ENCODE data around the gene PMPCA. TPM values are rescaled to one million over a fixed set of nuclear protein-coding genes. Genes with fewer than 3 reads are reported as not detected.

The PMPCA gene
- total RNA-seq, 1 experiment from 2014 or later, result 54.9 TPM

DNA sequence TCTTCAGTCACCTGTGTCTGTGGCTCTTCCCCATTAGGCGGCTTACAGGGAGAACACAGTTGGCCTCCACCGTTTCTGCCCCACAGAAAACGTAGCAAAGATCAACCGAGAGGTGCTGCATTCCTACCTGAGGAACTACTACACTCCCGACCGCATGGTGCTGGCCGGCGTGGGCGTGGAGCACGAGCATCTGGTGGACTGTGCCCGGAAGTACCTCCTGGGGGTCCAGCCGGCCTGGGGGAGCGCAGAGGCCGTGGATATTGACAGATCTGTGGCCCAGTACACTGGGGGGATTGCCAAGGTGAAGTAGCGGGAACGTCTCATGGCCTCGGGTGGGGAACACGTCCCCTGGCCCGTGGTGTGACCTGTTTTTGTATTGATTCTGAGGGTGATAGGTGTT is 6.5 kb downstream of the PMPCA start:
- Histone ChIP-seq H3F3A (ENCODE audit: low read length, unreplicated experiment) (no peaks in the 10 kb centered on the region), H3K9ac (ENCODE audit: low read length) (no peak overlapping the region), H3K27ac (ENCODE audit: low read length) (no peak overlapping the region), H3K4me2 (ENCODE audit: low read length) (no peak overlapping the region), H3K9me3 (ENCODE audit: low read length) (no peaks in the 10 kb centered on the region), H3K36me3 (ENCODE audit: low read depth, low read length) (peaks cover 31% of the 10 kb centered on the region), H3K4me3 (ENCODE audit: low read length) (no peak overlapping the region), H3K9me2 (replicated peaks; ENCODE audit: low read length) (no peaks in the 10 kb centered on the region), H3K79me2 (ENCODE audit: low read length) (peaks cover 14% of the 10 kb centered on the region), H4K20me1 (ENCODE audit: low read length) (0 out of 2 replicates have a peak, but pooled peaks cover 4% of the 10 kb centered on the region), H3K4me1 (ENCODE audit: insufficient read depth, low read length) (peaks cover 4% of the 10 kb centered on the region; the same call in 1 of the 2 replicates), H2AFZ (ENCODE audit: low read length) (no peak overlapping the region), H3K27me3 (ENCODE audit: low read length) (no peaks in the 10 kb centered on the region)
- BruUV-seq (replicated peaks), result no TSS peak
- POLR2A ChIA-PET (ENCODE audit: unreplicated experiment), result no interaction called here
- CTCF ChIA-PET, result no interaction called here
- DNase-seq, result no peak
- no peak for ATAC-seq
- intact Hi-C loops (cut with micrococcal nuclease), result no loop called here
- TF ChIP-seq CTCF (conservative IDR thresholded peaks at IDR 0.05; ENCODE audit: low read depth, low read length) (no peak), EZH2phosphoT487 (IDR thresholded peaks at IDR 0.05; ENCODE audit: borderline replicate concordance, low read length) (no peak), EZH2 (IDR thresholded peaks at IDR 0.05; ENCODE audit: low read length, unreplicated experiment) (no peak)

GRCh38 chr9:136418182-136419091 is 8.0 kb downstream of the PMPCA start:
- intact Hi-C loops (cut with micrococcal nuclease), result no loop called here
- POLR2A ChIA-PET (ENCODE audit: unreplicated experiment), result no interaction called here
- CTCF ChIA-PET, result no interaction called here
- Histone ChIP-seq H3K4me2 (ENCODE audit: low read length) (no peak overlapping the region), H3K4me3 (ENCODE audit: low read length) (no peak overlapping the region), H3K4me1 (ENCODE audit: insufficient read depth, low read length) (no peaks in the 10 kb centered on the region), H3K27ac (ENCODE audit: low read length) (no peak overlapping the region), H3K79me2 (ENCODE audit: low read length) (no peaks in the 10 kb centered on the region), H2AFZ (ENCODE audit: low read length) (no peak overlapping the region), H4K20me1 (ENCODE audit: low read length) (no peaks in the 10 kb centered on the region), H3K27me3 (ENCODE audit: low read length) (no peaks in the 10 kb centered on the region), H3K9ac (ENCODE audit: low read length) (no peak overlapping the region), H3F3A (ENCODE audit: low read length, unreplicated experiment) (no peaks in the 10 kb centered on the region), H3K9me3 (ENCODE audit: low read length) (no peaks in the 10 kb centered on the region), H3K36me3 (ENCODE audit: low read depth, low read length) (peaks cover 18% of the 10 kb centered on the region), H3K9me2 (replicated peaks; ENCODE audit: low read length) (no peaks in the 10 kb centered on the region)
- no TSS peak for BruUV-seq (replicated peaks)
- no peak for TF ChIP-seq CTCF (conservative IDR thresholded peaks at IDR 0.05; ENCODE audit: low read depth, low read length)
- TF ChIP-seq EZH2phosphoT487 (IDR thresholded peaks at IDR 0.05; ENCODE audit: borderline replicate concordance, low read length), result no peak
- no peak for TF ChIP-seq EZH2 (IDR thresholded peaks at IDR 0.05; ENCODE audit: low read length, unreplicated experiment)
- no peak for ATAC-seq
- DNase-seq, result no peak

GRCh38 chr9:136419092-136419420 is 8.6 kb downstream of the PMPCA start:
- Histone ChIP-seq H3K4me2 (ENCODE audit: low read length) (no peak overlapping the region), H3K36me3 (ENCODE audit: low read depth, low read length) (peaks cover 12% of the 10 kb centered on the region; the same call in 1 of the 2 replicates), H3K27ac (ENCODE audit: low read length) (no peak overlapping the region), H3K27me3 (ENCODE audit: low read length) (no peaks in the 10 kb centered on the region), H4K20me1 (ENCODE audit: low read length) (no peaks in the 10 kb centered on the region), H3K4me1 (ENCODE audit: insufficient read depth, low read length) (no peaks in the 10 kb centered on the region), H2AFZ (ENCODE audit: low read length) (no peak overlapping the region), H3F3A (ENCODE audit: low read length, unreplicated experiment) (no peaks in the 10 kb centered on the region), H3K4me3 (ENCODE audit: low read length) (no peak overlapping the region), H3K9ac (ENCODE audit: low read length) (no peak overlapping the region), H3K9me3 (ENCODE audit: low read length) (no peaks in the 10 kb centered on the region), H3K9me2 (replicated peaks; ENCODE audit: low read length) (no peaks in the 10 kb centered on the region), H3K79me2 (ENCODE audit: low read length) (no peaks in the 10 kb centered on the region)
- intact Hi-C loops (cut with micrococcal nuclease), result no loop called here
- no TSS peak for BruUV-seq (replicated peaks)
- no peak for DNase-seq
- ChIA-PET CTCF (no interaction called here), POLR2A (ENCODE audit: unreplicated experiment) (no interaction called here)
- TF ChIP-seq CTCF (conservative IDR thresholded peaks at IDR 0.05; ENCODE audit: low read depth, low read length) (no peak), EZH2phosphoT487 (IDR thresholded peaks at IDR 0.05; ENCODE audit: borderline replicate concordance, low read length) (no peak), EZH2 (IDR thresholded peaks at IDR 0.05; ENCODE audit: low read length, unreplicated experiment) (no peak)
- ATAC-seq, result no peak
